Measurements from ENCODE around the gene ZBTB47.

Gene ZBTB47

GRCh38 chr3:42658091-42658770, 4.7 kb downstream of the ZBTB47 start:
- Histone ChIP-seq H3K4me3 (IDR thresholded peaks at IDR 0.05; ENCODE audit: insufficient read depth, low read depth, low read length) (no peak overlapping the region), H3K27ac (no peak overlapping the region), H2AFZ (ENCODE audit: low read depth) (no peak overlapping the region), H3K79me2 (ENCODE audit: insufficient read depth, low read depth) (no peaks in the 10 kb centered on the region), H3K27me3 (ENCODE audit: insufficient read depth, low read depth) (no peaks in the 10 kb centered on the region), H4K20me1 (ENCODE audit: insufficient read depth) (no peaks in the 10 kb centered on the region), H3K4me1 (ENCODE audit: low read depth, poor library complexity, severe bottlenecking) (no peaks in the 10 kb centered on the region), H3K36me3 (ENCODE audit: insufficient read depth) (no peaks in the 10 kb centered on the region), H3K4me2 (no peak overlapping the region), H3K9ac (no peak overlapping the region)
- no peak for TF ChIP-seq CTCF (conservative IDR thresholded peaks at IDR 0.05; ENCODE audit: low read depth, low read length)

DNA sequence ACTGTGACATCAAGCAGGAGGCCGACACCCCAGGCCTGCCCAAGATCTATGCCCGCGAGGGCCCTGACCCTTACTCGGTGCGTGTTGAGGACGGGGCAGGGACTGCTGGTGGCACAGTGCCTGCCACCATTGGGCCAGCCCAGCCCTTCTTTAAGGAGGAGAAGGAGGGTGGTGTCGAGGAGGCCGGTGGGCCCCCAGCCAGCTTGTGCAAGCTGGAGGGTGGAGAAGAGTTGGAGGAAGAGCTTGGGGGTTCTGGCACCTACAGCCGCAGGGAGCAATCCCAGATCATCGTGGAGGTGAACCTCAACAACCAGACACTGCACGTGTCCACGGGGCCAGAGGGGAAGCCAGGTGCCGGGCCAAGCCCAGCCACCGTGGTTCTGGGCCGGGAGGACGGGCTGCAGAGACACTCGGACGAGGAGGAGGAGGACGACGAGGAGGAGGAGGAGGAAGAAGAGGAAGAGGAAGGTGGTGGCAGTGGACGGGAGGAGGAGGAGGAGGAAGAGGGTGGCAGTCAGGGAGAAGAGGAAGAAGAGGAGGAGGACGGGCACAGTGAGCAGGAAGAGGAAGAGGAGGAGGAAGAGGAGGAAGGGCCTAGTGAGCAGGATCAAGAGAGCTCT, 5.4 kb downstream of the ZBTB47 start:
- H3K79me2 ChIP-seq (ENCODE audit: insufficient read depth, low read depth) = no peaks in the 10 kb centered on the region
- no peak overlapping the region for H3K9ac ChIP-seq
- H4K20me1 ChIP-seq (ENCODE audit: insufficient read depth) = no peaks in the 10 kb centered on the region
- no peak overlapping the region for H3K4me2 ChIP-seq
- no peaks in the 10 kb centered on the region for H3K36me3 ChIP-seq (ENCODE audit: insufficient read depth)
- no peaks in the 10 kb centered on the region for H3K27me3 ChIP-seq (ENCODE audit: insufficient read depth, low read depth)
- no peak for TF ChIP-seq CTCF (conservative IDR thresholded peaks at IDR 0.05; ENCODE audit: low read depth, low read length)
- H3K27ac ChIP-seq = no peak overlapping the region
- H3K4me3 ChIP-seq (IDR thresholded peaks at IDR 0.05; ENCODE audit: insufficient read depth, low read depth, low read length) = no peak overlapping the region
- H3K4me1 ChIP-seq (ENCODE audit: low read depth, poor library complexity, severe bottlenecking) = no peaks in the 10 kb centered on the region
- H2AFZ ChIP-seq (ENCODE audit: low read depth) = no peak overlapping the region

GRCh38 chr3:42659451-42660130, 6.1 kb downstream of the ZBTB47 start:
- no peak overlapping the region for H3K4me2 ChIP-seq

GRCh38 chr3:42660131-42660715, 6.7 kb downstream of the ZBTB47 start:
- Histone ChIP-seq H3K4me2 (no peak overlapping the region), H3K9ac (no peak overlapping the region), H3K4me1 (ENCODE audit: low read depth, poor library complexity, severe bottlenecking) (no peaks in the 10 kb centered on the region), H3K27me3 (ENCODE audit: insufficient read depth, low read depth) (no peaks in the 10 kb centered on the region), H3K27ac (no peak overlapping the region), H2AFZ (ENCODE audit: low read depth) (no peak overlapping the region), H3K36me3 (ENCODE audit: insufficient read depth) (no peaks in the 10 kb centered on the region), H4K20me1 (ENCODE audit: insufficient read depth) (no peaks in the 10 kb centered on the region), H3K4me3 (IDR thresholded peaks at IDR 0.05; ENCODE audit: insufficient read depth, low read depth, low read length) (no peak overlapping the region), H3K79me2 (ENCODE audit: insufficient read depth, low read depth) (no peaks in the 10 kb centered on the region)
- no peak for TF ChIP-seq CTCF (conservative IDR thresholded peaks at IDR 0.05; ENCODE audit: low read depth, low read length)

More at GRCh38 chr3:42659451-42660130, 6.1 kb downstream of the ZBTB47 start:
- Histone ChIP-seq H3K27ac (no peak overlapping the region), H4K20me1 (ENCODE audit: insufficient read depth) (no peaks in the 10 kb centered on the region), H3K4me3 (IDR thresholded peaks at IDR 0.05; ENCODE audit: insufficient read depth, low read depth, low read length) (no peak overlapping the region), H3K4me1 (ENCODE audit: low read depth, poor library complexity, severe bottlenecking) (no peaks in the 10 kb centered on the region), H3K27me3 (ENCODE audit: insufficient read depth, low read depth) (no peaks in the 10 kb centered on the region), H2AFZ (ENCODE audit: low read depth) (no peak overlapping the region), H3K36me3 (ENCODE audit: insufficient read depth) (no peaks in the 10 kb centered on the region), H3K9ac (no peak overlapping the region), H3K79me2 (ENCODE audit: insufficient read depth, low read depth) (no peaks in the 10 kb centered on the region)
- TF ChIP-seq CTCF (conservative IDR thresholded peaks at IDR 0.05; ENCODE audit: low read depth, low read length) = no peak
